MM.1S (cell line): ENCODE data around the gene ASB2.
A peak's percentile ranks its signal among the peaks of the same experiment; 100 is the strongest.

Experiments used
- DNase-seq: peaks from one replicate; pipeline ENCODE4 v3.0.0-alpha.2; 2015
- H2AFZ ChIP-seq: fragments of 300-600 bp; sonication (generic); 2 replicates; pipeline ENCODE4 v1.6.0; 2016; ENCODE audit warnings: antibody characterized with exemption, low read length
- H3F3A ChIP-seq: fragments of 300-600 bp; sonication (generic); 2 replicates; pipeline ENCODE4 v1.6.1; 2016; ENCODE audit warnings: mild to moderate bottlenecking, antibody characterized with exemption, low read length, moderate library complexity, mixed read lengths; ENCODE audit not compliant: insufficient read depth
- H3K27ac ChIP-seq: fragments of 300-600 bp; sonication (generic); 2 replicates; pipeline ENCODE4 v1.5.1; 2016; ENCODE audit warnings: mild to moderate bottlenecking, low read length
- H3K27me3 ChIP-seq: fragments of 300-600 bp; sonication (generic); replicated peaks from 2 replicates; pipeline ENCODE4 v1.6.0; 2016; ENCODE audit warnings: low read length; ENCODE audit not compliant: insufficient read depth
- H3K36me3 ChIP-seq: fragments of 300-600 bp; sonication (generic); replicated peaks from 2 replicates; pipeline ENCODE4 v1.6.1; 2016; ENCODE audit warnings: mild to moderate bottlenecking, low read length, mixed read lengths; ENCODE audit not compliant: insufficient read depth
- H3K4me1 ChIP-seq: fragments of 300-600 bp; sonication (generic); 2 replicates; pipeline ENCODE4 v1.6.1; 2016; ENCODE audit warnings: low read length, mixed read lengths
- H3K4me2 ChIP-seq: fragments of 300-600 bp; sonication (generic); 2 replicates; pipeline ENCODE4 v1.6.0; 2016; ENCODE audit warnings: low read depth, low read length
- H3K4me3 ChIP-seq: fragments of 300-600 bp; sonication (generic); 2 replicates; pipeline ENCODE4 v1.5.1; 2016; ENCODE audit warnings: low read length, mixed read lengths
- H3K79me2 ChIP-seq: fragments of 300-600 bp; sonication (generic); 2 replicates; pipeline ENCODE4 v1.6.1; 2016; ENCODE audit warnings: mixed run types, low read length, mixed read lengths
- H3K9ac ChIP-seq: fragments of 300-600 bp; sonication (generic); 2 replicates; pipeline ENCODE4 v1.6.1; 2016; ENCODE audit warnings: low read length, mixed read lengths
- H3K9me2 ChIP-seq: fragments of 300-600 bp; sonication (generic); replicated peaks from 2 replicates; pipeline ENCODE4 v1.6.1; 2016; ENCODE audit warnings: mild to moderate bottlenecking, low read length, mixed read lengths; ENCODE audit not compliant: insufficient read depth
- H3K9me3 ChIP-seq: fragments of 300-600 bp; sonication (generic); replicated peaks from 2 replicates; pipeline ENCODE4 v1.6.1; 2016; ENCODE audit warnings: mild to moderate bottlenecking, low read length, mixed read lengths; ENCODE audit not compliant: insufficient read depth
- H4K20me1 ChIP-seq: fragments of 300-600 bp; sonication (generic); 2 replicates; pipeline ENCODE4 v1.6.1; 2016; ENCODE audit warnings: mild to moderate bottlenecking, low read length, moderate library complexity, mixed read lengths; ENCODE audit not compliant: insufficient read depth
- EZH2 ChIP-seq: fragments of 300-600 bp; sonication (generic); optimal IDR thresholded peaks from 2 replicates; pipeline ENCODE3; 2017; ENCODE audit warnings: low read depth, mild to moderate bottlenecking, antibody characterized with exemption, low read length, mixed read lengths
- EZH2phosphoT487 ChIP-seq: fragments of 300-600 bp; sonication (generic); IDR thresholded peaks from 2 replicates; pipeline ENCODE4 v1.6.1; 2018; ENCODE audit warnings: antibody characterized with exemption, low read length
- TF ChIP-seq, protein P1 (sequence below): fragments of 300-600 bp; sonication (generic); IDR thresholded peaks from 2 replicates; pipeline ENCODE4 v1.5.1; 2016; ENCODE audit warnings: antibody characterized with exemption, low read length, mixed read lengths

Gene ASB2

DNA sequence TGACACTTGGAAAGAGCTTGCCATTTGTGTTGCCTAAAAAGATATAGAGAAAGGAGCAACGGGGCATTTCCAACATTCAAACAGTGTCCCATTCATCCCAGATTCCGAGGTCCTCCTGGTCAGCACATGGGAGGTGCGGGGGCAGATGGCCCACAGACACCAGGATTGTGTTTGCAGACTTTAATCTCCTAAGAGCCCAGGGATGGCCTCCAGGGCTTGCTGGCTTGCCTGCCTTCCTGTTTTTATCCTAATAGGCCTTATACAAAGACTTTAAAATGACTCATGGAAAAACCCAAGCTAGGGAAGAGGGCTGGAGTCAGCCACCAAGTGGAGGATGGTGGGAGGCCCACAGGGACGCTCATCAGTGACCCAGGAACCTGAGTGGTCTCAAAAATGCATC lies 70.7 kb downstream of the ASB2 start:
- Histone ChIP-seq H3K36me3 (no peaks in the 10 kb centered on the region), H3K4me2 (no peak overlapping the region), H3K4me3 (no peak overlapping the region), H4K20me1 (no peaks in the 10 kb centered on the region), H3K27me3 (no peaks in the 10 kb centered on the region), H3K9me3 (no peaks in the 10 kb centered on the region), H3K4me1 (no peaks in the 10 kb centered on the region), H3F3A (no peaks in the 10 kb centered on the region), H3K9ac (no peak overlapping the region), H3K27ac (no peak overlapping the region), H2AFZ (no peak overlapping the region), H3K79me2 (no peaks in the 10 kb centered on the region), H3K9me2 (no peaks in the 10 kb centered on the region)
- DNase-seq = no peak
- TF ChIP-seq, protein P1, sequence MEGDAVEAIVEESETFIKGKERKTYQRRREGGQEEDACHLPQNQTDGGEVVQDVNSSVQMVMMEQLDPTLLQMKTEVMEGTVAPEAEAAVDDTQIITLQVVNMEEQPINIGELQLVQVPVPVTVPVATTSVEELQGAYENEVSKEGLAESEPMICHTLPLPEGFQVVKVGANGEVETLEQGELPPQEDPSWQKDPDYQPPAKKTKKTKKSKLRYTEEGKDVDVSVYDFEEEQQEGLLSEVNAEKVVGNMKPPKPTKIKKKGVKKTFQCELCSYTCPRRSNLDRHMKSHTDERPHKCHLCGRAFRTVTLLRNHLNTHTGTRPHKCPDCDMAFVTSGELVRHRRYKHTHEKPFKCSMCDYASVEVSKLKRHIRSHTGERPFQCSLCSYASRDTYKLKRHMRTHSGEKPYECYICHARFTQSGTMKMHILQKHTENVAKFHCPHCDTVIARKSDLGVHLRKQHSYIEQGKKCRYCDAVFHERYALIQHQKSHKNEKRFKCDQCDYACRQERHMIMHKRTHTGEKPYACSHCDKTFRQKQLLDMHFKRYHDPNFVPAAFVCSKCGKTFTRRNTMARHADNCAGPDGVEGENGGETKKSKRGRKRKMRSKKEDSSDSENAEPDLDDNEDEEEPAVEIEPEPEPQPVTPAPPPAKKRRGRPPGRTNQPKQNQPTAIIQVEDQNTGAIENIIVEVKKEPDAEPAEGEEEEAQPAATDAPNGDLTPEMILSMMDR = no peak
- TF ChIP-seq EZH2phosphoT487 (no peak), EZH2 (no peak)

DNA sequence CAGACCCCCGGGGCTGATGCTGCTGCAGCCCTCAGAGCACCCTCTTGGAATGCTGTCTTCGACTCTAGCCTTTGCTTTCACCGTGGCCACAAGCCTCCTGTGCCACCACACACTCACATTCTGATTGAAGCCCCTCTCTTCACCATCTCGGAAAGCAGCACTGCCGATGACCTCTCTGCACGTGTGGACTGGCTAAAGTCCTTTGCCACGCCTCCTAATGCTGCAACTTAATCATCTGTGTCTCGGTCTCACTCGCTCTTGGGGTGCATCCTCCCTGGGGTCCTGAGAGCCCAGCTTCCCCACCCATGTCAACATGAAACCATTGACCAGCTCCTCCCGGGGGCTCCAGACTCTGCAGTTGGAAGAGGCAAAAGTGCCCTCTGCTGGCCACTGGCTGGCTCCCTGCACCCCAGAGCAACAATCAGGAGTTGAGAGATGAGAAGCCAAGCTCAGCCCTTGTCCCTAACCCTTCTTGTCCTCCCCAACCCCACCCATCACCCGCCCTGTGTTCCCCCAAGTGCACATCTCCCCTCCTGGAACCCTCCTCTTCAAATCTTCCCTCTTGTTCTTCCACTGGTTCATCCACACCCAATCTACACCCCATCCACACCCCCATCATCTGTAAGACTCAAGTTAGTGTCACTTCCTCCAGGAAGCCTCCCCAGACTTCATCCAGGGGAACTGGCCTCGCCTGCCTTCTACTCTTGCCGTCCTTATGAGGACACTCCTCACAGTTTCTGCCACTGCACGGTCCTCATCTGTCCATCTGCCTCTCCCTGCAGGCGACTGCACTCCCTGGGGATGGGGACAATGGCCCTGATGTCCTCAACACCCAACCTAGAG lies 72.8 kb downstream of the ASB2 start:
- H2AFZ ChIP-seq = no peak overlapping the region
- H3K9me2 ChIP-seq = no peaks in the 10 kb centered on the region
- H3K4me1 ChIP-seq = no peaks in the 10 kb centered on the region
- H3K9ac ChIP-seq = no peak overlapping the region
- no peaks in the 10 kb centered on the region for H3K9me3 ChIP-seq
- no peak for DNase-seq
- H4K20me1 ChIP-seq = no peaks in the 10 kb centered on the region
- no peaks in the 10 kb centered on the region for H3K27me3 ChIP-seq
- no peak overlapping the region for H3K4me3 ChIP-seq
- no peaks in the 10 kb centered on the region for H3K36me3 ChIP-seq
- H3K79me2 ChIP-seq = no peaks in the 10 kb centered on the region
- no peak overlapping the region for H3K27ac ChIP-seq
- no peaks in the 10 kb centered on the region for H3F3A ChIP-seq
- no peak overlapping the region for H3K4me2 ChIP-seq
- TF ChIP-seq EZH2 (no peak), EZH2phosphoT487 (no peak)
- TF ChIP-seq, protein P1 = 0 out of 2 replicates have a peak, but pooled peaks have one; percentile 13

DNA sequence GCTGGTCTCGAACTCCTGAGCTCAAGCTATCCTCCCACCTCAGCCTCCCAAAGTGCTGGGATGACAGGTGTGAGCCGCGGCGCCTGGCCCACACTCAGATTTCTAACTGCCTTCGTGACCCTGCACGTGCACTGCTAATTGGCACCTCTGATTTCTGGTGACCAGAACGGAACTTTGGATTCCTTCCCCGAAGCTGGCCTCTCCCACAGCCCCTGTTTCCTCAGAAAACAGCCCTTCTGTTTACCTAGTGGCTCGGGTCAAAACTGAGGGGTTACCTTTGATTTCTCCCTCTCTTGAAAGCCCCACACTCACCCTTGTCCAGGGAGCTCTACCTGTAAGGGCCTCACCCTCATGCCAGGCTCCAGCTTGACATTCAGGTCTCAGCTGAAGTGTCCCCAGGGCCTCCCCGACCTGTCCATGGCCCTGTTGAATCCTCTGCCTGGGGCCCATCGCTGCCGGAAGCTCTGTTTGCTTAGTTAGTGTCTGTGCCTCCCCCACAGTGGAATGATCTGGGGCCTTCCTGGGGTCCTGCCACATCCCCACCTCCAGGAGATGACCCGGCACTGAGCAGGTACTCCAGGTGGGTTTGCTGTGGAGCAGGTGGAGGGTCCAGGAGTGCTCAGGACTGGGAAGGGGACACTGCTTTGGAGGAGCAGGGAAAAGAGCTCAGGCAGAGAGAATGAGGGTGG lies 73.6 kb downstream of the ASB2 start:
- no peak overlapping the region for H3K4me3 ChIP-seq
- H3K9me3 ChIP-seq = no peaks in the 10 kb centered on the region
- no peaks in the 10 kb centered on the region for H4K20me1 ChIP-seq
- H3K27me3 ChIP-seq = no peaks in the 10 kb centered on the region
- H3K9me2 ChIP-seq = no peaks in the 10 kb centered on the region
- H3K27ac ChIP-seq = no peak overlapping the region
- TF ChIP-seq EZH2phosphoT487 (no peak), EZH2 (no peak)
- TF ChIP-seq, protein P1 = no peak
- H3F3A ChIP-seq = no peaks in the 10 kb centered on the region
- H3K4me1 ChIP-seq = no peaks in the 10 kb centered on the region
- H3K4me2 ChIP-seq = no peak overlapping the region
- H3K79me2 ChIP-seq = no peaks in the 10 kb centered on the region
- no peak overlapping the region for H2AFZ ChIP-seq
- no peak for DNase-seq
- no peaks in the 10 kb centered on the region for H3K36me3 ChIP-seq
- no peak overlapping the region for H3K9ac ChIP-seq
